K562 (cell line): Measurements from ENCODE around the gene MILR1. TPM values are rescaled to one million over a fixed set of nuclear protein-coding genes. Genes with fewer than 3 reads are reported as not detected.

ENCODE experiments used
- BCL6 ChIP-seq: fragments of 250-450 bp; sonication (Bioruptor Pico); IDR thresholded peaks from 2 replicates; pipeline ENCODE4 v1.4.0; 2020
- C11orf30 ChIP-seq: fragments of 450-650 bp; IDR thresholded peaks from 2 replicates; pipeline ENCODE4 v1.6.1; 2016; ENCODE audit warnings: low read depth, mild to moderate bottlenecking
- CBFA2T3 ChIP-seq: fragments of 450-650 bp; IDR thresholded peaks from 2 replicates; pipeline ENCODE4 v1.6.1; 2017
- CEBPB ChIP-seq: fragments of 450-650 bp; IDR thresholded peaks from 2 replicates; pipeline ENCODE4 v1.6.1; 2016; ENCODE audit warnings: missing genetic modification characterization, missing compliant biosample characterization
- COPS2 ChIP-seq: fragments of 450-650 bp; conservative IDR thresholded peaks from 2 replicates; pipeline ENCODE4 v1.6.1; 2016; ENCODE audit warnings: mild to moderate bottlenecking, moderate library complexity
- HDAC1 ChIP-seq, 2 experiments: fragments of 450-650 bp; IDR thresholded peaks; 2 replicates each; pipeline ENCODE4 v1.6.1; 2016 to 2017; ENCODE audit warnings: inconsistent platforms in 1 of 2, mild to moderate bottlenecking in 1 of 2, moderate library complexity in 1 of 2
- KAT7 ChIP-seq: sonication (generic); formaldehyde crosslinking; IDR thresholded peaks from 2 replicates; pipeline ENCODE4 v1.8.0; 2022; ENCODE audit warnings: missing genetic modification reagents, mild to moderate bottlenecking, borderline replicate concordance
- L3MBTL2 ChIP-seq: fragments of 450-650 bp; IDR thresholded peaks from 2 replicates; pipeline ENCODE4 v1.6.1; 2016; ENCODE audit warnings: mild to moderate bottlenecking, moderate library complexity
- MAZ ChIP-seq, 2 experiments: fragments of 450-650 bp in 1 of 2; sonication (generic) in 1 of 2; formaldehyde crosslinking; IDR thresholded peaks in 1 of 2; conservative IDR thresholded peaks in 1 of 2; 2 replicates each; pipeline versions ENCODE4 v1.4.0 to v1.5.0; 2020; ENCODE audit warnings: mild to moderate bottlenecking in 1 of 2, missing genetic modification reagents in 1 of 2
- MYC ChIP-seq, 2 experiments: fragments of 250-450 bp in 1 of 2; sonication (Bioruptor Pico) in 1 of 2; IDR thresholded peaks; 2 replicates each; pipeline versions ENCODE4 v1.5.1 to v1.6.1; 2012 to 2021; ENCODE audit warnings: low read depth in 2 of 2, borderline replicate concordance in 1 of 2, improper control_type of control experiment in 1 of 2, low read length in 1 of 2, mild to moderate bottlenecking in 1 of 2, moderate library complexity in 1 of 2
- NFXL1 ChIP-seq: fragments of 450-650 bp; formaldehyde crosslinking; IDR thresholded peaks from 2 replicates; pipeline ENCODE4 v1.4.0; 2021; ENCODE audit warnings: mild to moderate bottlenecking
- NR2C2 ChIP-seq, 2 experiments: fragments of 200-800 bp in 1 of 2; sonication (Bioruptor generic) in 1 of 2; sonication (generic) in 1 of 2; formaldehyde crosslinking in 1 of 2; IDR thresholded peaks; 2 replicates each; pipeline versions ENCODE4 v1.6.1 to v1.8.0; 2016 to 2022; ENCODE audit warnings: mild to moderate bottlenecking in 1 of 2, missing compliant biosample characterization in 1 of 2, missing genetic modification characterization in 1 of 2, missing genetic modification reagents in 1 of 2
- NUFIP1 ChIP-seq: fragments of 450-650 bp; IDR thresholded peaks from 2 replicates; pipeline ENCODE4 v1.6.1; 2018; ENCODE audit not compliant: partially characterized antibody
- PCBP1 ChIP-seq: fragments of 200-400 bp; formaldehyde crosslinking; IDR thresholded peaks from 2 replicates; pipeline ENCODE4 v1.6.1; 2018; ENCODE audit warnings: mild to moderate bottlenecking, low read depth, low read length; ENCODE audit not compliant: poor library complexity, severe bottlenecking
- PTBP1 ChIP-seq: fragments of 200-400 bp; formaldehyde crosslinking; IDR thresholded peaks from 2 replicates; pipeline ENCODE4 v1.6.1; 2017; ENCODE audit warnings: low read depth, low read length
- RBM22 ChIP-seq: fragments of 200-400 bp; formaldehyde crosslinking; IDR thresholded peaks from 2 replicates; pipeline ENCODE4 v1.6.1; 2018; ENCODE audit warnings: low read length, low read depth; ENCODE audit not compliant: poor library complexity, severe bottlenecking
- SIRT6 ChIP-seq: IDR thresholded peaks from one replicate; pipeline ENCODE4 v1.6.1; 2012; ENCODE audit warnings: low read depth, mild to moderate bottlenecking, control low read depth, inconsistent platforms, low read length, moderate library complexity
- THAP12 ChIP-seq: fragments of 250-450 bp; sonication (Bioruptor Pico); IDR thresholded peaks from 2 replicates; pipeline ENCODE4 v1.9.0; 2021; ENCODE audit warnings: mild to moderate bottlenecking, inconsistent platforms
- ZNF274 ChIP-seq: IDR thresholded peaks from 2 replicates; pipeline ENCODE4 v1.6.1; 2011; ENCODE audit warnings: low read depth, mild to moderate bottlenecking, low read length, moderate library complexity, borderline replicate concordance
- ZNF398 ChIP-seq: fragments of 250-450 bp; sonication (Bioruptor Pico); IDR thresholded peaks from 2 replicates; pipeline ENCODE4 v1.8.0; 2021; ENCODE audit warnings: moderate library complexity, mild to moderate bottlenecking, inconsistent platforms
- polyA plus RNA-seq, 8 experiments: library from polyadenylated mRNA; depleted of rRNA in 4 of 8; stranded (reverse) in 5 of 8; unstranded in 3 of 8; fragments of >200 nt; fragmentation: Nextera tagmentation in 2 of 8; fragmentation: Illumina TruSeq in 1 of 8; extraction: Ambion mirVana in 2 of 8; extraction: Trizol in 1 of 8; gene quantifications; 2 replicates each; pipeline versions ENCODE4 v1.2.1 to v1.2.3, GENCODE V29; 2011 to 2014; ENCODE audit warnings: inconsistent platforms in 1 of 8, missing spikeins in 1 of 8
- total RNA-seq, 7 experiments: library from RNA; depleted of rRNA in 6 of 7; stranded (reverse); fragments of >200 nt in 6 of 7; fragmentation: Illumina TruSeq in 2 of 7; extraction: Trizol in 2 of 7; gene quantifications; 2 replicates each; pipeline versions ENCODE4 v1.2.1 to v1.2.3, GENCODE V29; 2011 to 2021; ENCODE audit warnings: low replicate concordance in 1 of 7
- TF ChIP-seq, protein P1 (sequence below), 2 experiments: fragments of 450-650 bp; conservative IDR thresholded peaks; 2 replicates each; pipeline ENCODE4 v1.6.1; 2017; ENCODE audit warnings: mild to moderate bottlenecking in 2 of 2, moderate library complexity in 2 of 2

The MILR1 gene
- total and polyA plus RNA-seq, 9 of the 15 experiments (the other 6 are each of a cell fraction or from before 2014, with no cell fraction given), result 3.8 to 14.1 (median 7.1) TPM

GRCh38 chr17:64505340-64506200 is 56.7 kb downstream of the MILR1 start (continued):
- TF ChIP-seq ZNF398 (CRISPR knock-in tag) (no peak), SIRT6 (no peak), PTBP1 (0 out of 2 replicates have a peak, but pooled peaks have one; percentile 75), ZNF274 (no peak), COPS2 (no peak), KAT7 (peak; percentile 37), L3MBTL2 (peak; percentile 11; the same call in 1 of the 2 replicates), NFXL1 (no peak), MAZ (CRISPR knock-in tag; conservative IDR thresholded peaks at IDR 0.05 in 1 of 2, IDR thresholded peaks at IDR 0.05 in 1 of 2) (peak; percentile 78 to 82), PCBP1 (peak; percentile 95), C11orf30 (peak; percentile 41; the same call in 1 of the 2 replicates), MYC (IDR thresholded peaks at IDR 0.05; ENCODE audit: low read depth, low read length) (peak; percentile 94), MYC (CRISPR knock-in tag; IDR thresholded peaks at IDR 0.05; ENCODE audit: borderline replicate concordance, low read depth) (peak; percentile 92), CBFA2T3 (no peak), THAP12 (CRISPR knock-in tag) (peak; percentile 80), RBM22 (peak; percentile 100), NR2C2 (CRISPR knock-in tag; IDR thresholded peaks at IDR 0.05) (no peak; the same call in 1 of the 2 replicates), NR2C2 (tag; IDR thresholded peaks at IDR 0.05) (no peak), CEBPB (tag) (no peak), BCL6 (CRISPR knock-in tag) (no peak), HDAC1 (IDR thresholded peaks at IDR 0.05) (peak in 1 of 2 experiments; percentile 13; a peak in 1 of 4 replicates), NUFIP1 (no peak)
- TF ChIP-seq, protein P1, sequence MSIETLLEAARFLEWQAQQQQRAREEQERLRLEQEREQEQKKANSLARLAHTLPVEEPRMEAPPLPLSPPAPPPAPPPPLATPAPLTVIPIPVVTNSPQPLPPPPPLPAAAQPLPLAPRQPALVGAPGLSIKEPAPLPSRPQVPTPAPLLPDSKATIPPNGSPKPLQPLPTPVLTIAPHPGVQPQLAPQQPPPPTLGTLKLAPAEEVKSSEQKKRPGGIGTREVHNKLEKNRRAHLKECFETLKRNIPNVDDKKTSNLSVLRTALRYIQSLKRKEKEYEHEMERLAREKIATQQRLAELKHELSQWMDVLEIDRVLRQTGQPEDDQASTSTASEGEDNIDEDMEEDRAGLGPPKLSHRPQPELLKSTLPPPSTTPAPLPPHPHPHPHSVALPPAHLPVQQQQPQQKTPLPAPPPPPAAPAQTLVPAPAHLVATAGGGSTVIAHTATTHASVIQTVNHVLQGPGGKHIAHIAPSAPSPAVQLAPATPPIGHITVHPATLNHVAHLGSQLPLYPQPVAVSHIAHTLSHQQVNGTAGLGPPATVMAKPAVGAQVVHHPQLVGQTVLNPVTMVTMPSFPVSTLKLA (conservative IDR thresholded peaks at IDR 0.05), result peak; percentile 49 to 64
